Measurements from ENCODE around the gene MEI1. TPM values are rescaled to one million over a fixed set of nuclear protein-coding genes. Genes with fewer than 3 reads are reported as not detected.

Gene MEI1, protein sequence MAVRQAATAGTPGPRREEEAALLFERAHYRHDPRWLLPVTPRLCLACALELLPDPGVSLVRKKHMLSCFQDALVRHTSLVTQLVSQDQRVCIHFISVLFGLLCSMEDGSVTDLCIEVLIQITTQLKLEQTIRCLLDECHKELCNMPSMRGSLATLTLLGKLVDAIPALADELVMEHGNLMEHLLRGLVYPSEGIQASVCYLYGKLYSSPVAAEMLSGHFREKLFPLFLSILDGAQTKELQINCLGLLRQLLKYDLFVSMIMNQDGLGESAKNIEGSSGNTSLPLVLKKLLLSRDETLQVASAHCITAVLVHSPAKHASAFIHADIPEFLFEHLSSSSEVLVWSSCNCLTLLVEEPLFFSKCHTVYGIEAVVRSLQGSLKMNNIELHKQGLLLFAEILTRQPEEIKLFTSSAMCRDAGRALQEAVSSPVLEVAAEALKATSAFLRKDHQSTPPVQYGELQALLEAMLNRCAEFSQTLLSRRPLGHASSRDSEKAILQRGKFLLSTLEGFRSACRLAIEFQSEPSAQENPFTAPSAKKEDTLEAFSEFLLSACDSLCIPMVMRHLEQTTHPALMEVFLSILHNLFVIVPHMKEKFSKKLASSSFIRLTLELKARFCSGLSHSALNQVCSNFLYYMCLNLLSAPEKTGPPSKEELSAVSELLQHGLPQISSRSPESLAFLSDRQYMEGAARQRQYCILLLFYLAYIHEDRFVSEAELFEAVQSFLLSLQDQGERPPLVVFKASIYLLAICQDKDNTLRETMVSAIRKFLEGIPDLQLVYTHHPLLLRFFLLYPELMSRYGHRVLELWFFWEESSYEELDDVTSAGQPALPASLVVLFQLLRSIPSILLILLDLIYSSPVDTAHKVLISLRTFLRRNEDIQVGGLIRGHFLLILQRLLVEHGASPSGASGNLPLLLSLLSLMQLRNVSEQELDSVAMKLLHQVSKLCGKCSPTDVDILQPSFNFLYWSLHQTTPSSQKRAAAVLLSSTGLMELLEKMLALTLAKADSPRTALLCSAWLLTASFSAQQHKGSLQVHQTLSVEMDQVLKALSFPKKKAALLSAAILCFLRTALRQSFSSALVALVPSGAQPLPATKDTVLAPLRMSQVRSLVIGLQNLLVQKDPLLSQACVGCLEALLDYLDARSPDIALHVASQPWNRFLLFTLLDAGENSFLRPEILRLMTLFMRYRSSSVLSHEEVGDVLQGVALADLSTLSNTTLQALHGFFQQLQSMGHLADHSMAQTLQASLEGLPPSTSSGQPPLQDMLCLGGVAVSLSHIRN
- total RNA-seq (2022; extraction: Qiagen RNA extraction; ENCODE audit: low read depth) = 0.21 TPM in 1 of 5 replicates, not detected in the others

DNA sequence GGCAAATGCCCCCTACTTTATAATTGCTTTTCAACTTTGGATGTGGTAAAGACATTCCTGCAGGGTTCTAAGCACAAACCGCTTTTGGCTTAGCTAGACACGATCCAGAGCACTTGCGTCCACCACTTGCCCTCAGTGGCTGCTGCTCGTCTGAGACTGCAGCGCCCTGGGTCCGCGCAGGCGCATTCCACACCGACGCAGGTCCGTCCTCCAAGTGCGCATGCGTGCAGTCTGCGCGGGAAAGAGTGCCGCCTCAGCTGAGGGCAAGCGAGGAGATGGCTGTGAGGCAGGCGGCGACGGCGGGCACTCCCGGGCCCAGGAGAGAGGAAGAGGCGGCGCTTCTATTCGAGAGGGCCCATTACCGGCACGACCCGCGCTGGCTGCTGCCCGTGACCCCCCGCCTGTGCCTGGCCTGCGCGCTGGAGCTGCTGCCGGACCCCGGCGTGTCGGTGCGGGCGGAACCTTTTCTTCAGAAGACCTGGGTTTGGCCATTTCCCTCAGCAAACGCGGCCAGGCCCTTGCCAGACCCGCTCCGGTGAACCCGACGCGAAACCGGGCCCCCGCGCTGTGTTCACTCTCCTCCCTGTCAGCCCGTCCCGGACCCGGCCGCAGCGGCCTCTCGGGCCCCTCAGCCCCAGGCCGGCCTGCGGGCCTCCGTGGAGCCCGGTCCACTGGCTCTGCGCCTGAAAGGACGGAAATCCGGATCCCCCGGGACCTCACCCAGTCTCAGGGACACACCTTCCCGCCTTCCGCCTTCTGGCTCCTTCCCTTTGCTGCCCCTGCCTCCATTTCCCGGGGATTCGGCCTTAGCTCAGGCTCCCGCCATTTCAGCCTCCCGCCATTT is at the start of gene MEI1:
MEI1 (plus strand) TSS at position 240 of the 844 bp plus-strand sequence; CDS start at position 276, 36 bp downstream.

DNA sequence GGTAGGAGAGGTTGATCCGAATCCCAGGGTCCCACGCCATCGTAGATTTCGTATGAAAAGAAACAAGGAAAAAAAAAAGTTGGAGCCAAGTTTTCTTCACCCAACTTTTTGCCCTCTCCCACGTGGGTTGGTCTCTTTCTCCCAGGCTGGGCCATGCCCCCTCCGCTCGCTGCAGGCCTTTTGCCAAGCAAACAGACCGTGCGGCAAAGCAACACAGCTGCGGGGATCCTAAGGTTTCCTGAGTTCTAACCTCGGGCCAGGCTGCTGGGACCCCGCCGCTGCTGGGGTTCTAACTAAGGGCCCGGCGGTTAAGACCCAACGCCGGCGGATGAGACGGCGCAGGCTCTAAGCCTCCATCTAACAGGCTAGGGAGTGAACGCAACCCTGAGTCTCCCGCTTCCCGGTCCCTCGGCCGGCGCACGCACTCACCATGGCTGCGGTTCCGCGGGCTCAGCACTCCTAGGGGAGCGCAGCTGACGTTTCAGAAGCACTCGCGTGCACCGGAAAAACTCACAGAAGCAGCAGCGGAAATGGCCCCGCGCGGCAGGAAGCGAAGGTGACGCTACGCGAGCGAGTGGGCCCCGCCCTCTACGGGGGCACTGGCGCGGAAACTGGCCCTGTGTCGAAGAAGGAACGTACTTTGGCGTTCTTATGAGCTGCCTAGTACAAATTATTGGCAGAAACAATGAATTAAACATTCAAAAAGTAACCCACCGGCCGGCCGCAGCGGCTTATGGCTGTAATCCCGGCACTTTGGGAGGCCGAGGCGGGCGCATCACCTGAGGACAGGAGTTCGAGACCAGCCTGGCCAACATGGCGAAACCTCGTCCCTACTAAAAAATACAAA is 10.7 kb upstream of the MEI1 start, which contains the start of gene SNU13:
SNU13 (minus strand) TSS at position 503 of the 847 bp plus-strand sequence; CDS start at position 432, 71 bp downstream.

DNA sequence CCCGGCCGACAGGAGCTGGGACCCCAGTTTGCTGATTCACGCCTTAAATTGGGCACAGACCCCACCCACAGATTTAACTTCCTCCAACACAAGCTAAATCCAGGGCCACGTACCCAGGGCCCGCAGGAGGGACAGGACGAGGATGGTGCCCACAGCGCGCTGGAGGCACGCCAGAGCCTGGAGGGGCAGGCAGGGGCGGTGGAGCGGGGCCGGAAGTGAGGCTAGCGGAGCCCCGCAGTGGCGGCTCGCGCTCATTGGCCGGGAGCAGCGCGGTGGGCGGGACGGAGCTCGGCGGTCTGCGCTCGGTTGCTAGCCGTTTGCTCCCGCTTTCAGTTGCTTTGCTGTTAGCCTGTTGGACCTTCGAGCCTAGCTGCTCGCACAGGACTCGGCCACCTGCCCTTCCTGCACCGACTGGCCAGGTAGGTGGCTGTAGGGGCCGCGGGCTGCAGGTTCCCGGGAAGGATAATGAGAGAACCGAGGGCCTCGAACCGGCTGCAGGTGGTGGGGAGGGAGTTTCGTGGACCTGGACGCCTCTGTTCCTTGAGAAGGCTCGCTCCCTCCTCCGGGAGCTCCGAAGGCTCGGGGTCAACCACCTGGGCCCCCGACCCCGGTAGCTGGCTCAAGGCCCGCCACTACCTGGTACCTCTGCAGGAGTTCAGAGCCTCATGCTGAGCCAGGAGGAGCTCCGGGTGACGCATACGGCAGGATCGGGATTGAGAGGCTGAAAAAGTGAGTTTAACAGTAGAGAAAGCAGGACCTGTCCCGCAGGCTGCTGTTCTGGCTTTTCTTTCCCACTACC is 101.2 kb downstream of the MEI1 start, which contains the start of gene CCDC134:
CCDC134 (plus strand) TSS at position 332 of the 799 bp plus-strand sequence. CDS start 8,212 bp downstream, outside the sequence.

DNA sequence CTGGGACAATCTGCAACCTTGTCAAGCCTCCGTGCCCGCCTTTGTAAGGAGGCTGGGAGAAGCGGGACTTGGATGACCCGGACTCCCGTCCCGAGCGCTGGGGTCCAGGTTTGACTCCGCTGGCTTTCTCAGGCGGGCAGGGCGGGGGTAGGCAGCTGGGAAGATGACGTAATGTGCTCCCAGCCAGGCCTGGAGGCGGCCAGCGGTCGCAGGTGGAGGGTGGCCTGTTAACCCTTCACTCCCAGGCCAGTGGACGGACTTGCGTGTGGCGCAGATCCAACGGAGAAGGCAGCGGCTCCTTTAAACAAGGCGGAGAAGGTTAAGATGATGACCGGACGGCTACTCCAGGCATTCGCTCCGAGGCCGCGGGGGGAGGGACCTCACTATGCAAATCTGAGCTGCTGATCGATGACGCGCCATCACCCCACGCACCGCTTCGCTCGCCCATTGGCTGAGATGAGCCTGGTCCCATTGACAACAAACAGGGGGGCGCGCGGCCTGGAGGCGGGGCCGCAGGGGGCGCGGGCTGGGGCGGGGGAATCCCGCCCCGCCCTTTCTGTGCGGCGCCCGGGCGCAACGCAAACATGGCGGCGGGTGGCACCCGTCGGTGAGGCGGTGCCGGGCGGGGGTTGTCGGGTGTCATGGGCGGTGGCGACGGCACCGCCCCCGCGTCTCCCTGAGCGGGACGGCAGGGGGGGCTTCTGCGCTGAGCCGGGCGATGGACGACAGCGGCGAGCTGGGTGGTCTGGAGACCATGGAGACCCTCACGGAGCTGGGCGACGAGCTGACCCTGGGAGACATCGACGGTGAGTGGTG is 133.5 kb downstream of the MEI1 start, which contains the start of gene SREBF2:
SREBF2 (plus strand) TSS at position 553 of the 816 bp plus-strand sequence; CDS start at position 719, 166 bp downstream.

Other genes starting within 250 kb of the MEI1 start
- 58.9 to 80.9 TPM (median 66.8 TPM) in 5 replicates for gene PHF5A, start 230.8 kb upstream of the MEI1 start, total RNA-seq (2022; extraction: Qiagen RNA extraction; ENCODE audit: low read depth)
- gene ACO2, start 230.4 kb upstream of the MEI1 start, total RNA-seq (2022; extraction: Qiagen RNA extraction; ENCODE audit: low read depth) = 40.4 to 49.7 TPM (median 48.1 TPM) in 5 replicates
- gene POLR3H, start 155.0 kb upstream of the MEI1 start, total RNA-seq (2022; extraction: Qiagen RNA extraction; ENCODE audit: low read depth) = 24.3 to 45.8 TPM (median 44.2 TPM) in 5 replicates
- gene CSDC2, start 138.5 kb upstream of the MEI1 start, total RNA-seq (2022; extraction: Qiagen RNA extraction; ENCODE audit: low read depth) = 1.5 to 2.9 TPM (median 2.2 TPM) in 5 replicates
- 24.1 to 34.3 TPM (median 29.1 TPM) in 5 replicates for gene PMM1, start 109.7 kb upstream of the MEI1 start, total RNA-seq (2022; extraction: Qiagen RNA extraction; ENCODE audit: low read depth)
- gene DESI1, start 78.5 kb upstream of the MEI1 start, total RNA-seq (2022; extraction: Qiagen RNA extraction; ENCODE audit: low read depth) = 14.9 to 18.7 TPM (median 16.4 TPM) in 5 replicates
- 282 to 431 TPM (median 302 TPM) in 5 replicates for gene XRCC6, start 78.2 kb upstream of the MEI1 start, total RNA-seq (2022; extraction: Qiagen RNA extraction; ENCODE audit: low read depth)
- 121 to 188 TPM (median 163 TPM) in 5 replicates for gene SNU13, start 10.6 kb upstream of the MEI1 start, total RNA-seq (2022; extraction: Qiagen RNA extraction; ENCODE audit: low read depth)
- 2.4 to 3.8 TPM (median 3.4 TPM) in 5 replicates for gene CCDC134, start 101.2 kb downstream of the MEI1 start, total RNA-seq (2022; extraction: Qiagen RNA extraction; ENCODE audit: low read depth)
- 18.8 to 34.4 TPM (median 28.8 TPM) in 5 replicates for gene SREBF2, start 133.6 kb downstream of the MEI1 start, total RNA-seq (2022; extraction: Qiagen RNA extraction; ENCODE audit: low read depth)
- gene SHISA8, start 215.6 kb downstream of the MEI1 start, total RNA-seq (2022; extraction: Qiagen RNA extraction; ENCODE audit: low read depth) = 0.14 to 0.29 TPM (median 0.29 TPM) in 3 of 5 replicates, not detected in the others
- gene TNFRSF13C, start 227.3 kb downstream of the MEI1 start, total RNA-seq (2022; extraction: Qiagen RNA extraction; ENCODE audit: low read depth) = 0.11 to 0.37 TPM (median 0.15 TPM) in 5 replicates
- gene CENPM, start 247.6 kb downstream of the MEI1 start, total RNA-seq (2022; extraction: Qiagen RNA extraction; ENCODE audit: low read depth) = 19.3 to 38.8 TPM (median 37.3 TPM) in 5 replicates

Data from A549 treated with ZK216348 at 1 μM for 4 hours (cell line).